ENCODE data around the gene LRP4. TPM values are rescaled to one million over a fixed set of nuclear protein-coding genes. Genes with fewer than 3 reads are reported as not detected.
"Not testable (repeated sequence)": the region's sequence is repeated elsewhere in the genome, so short reads cannot be mapped to it uniquely, and the experiment has no call there.

LRP4 gene
- 0.98 and 1.4 TPM in 2 replicates for total RNA-seq (2014; rRNA removed; shearing (Covaris generic))

GRCh38 chr11:46918083-46918787 is at the start of gene LRP4:
Gene LRP4 (minus strand): TSS chr11:46918550. CDS start chr11:46918379, 171 bp downstream.
- peak; percentile 29 for DNase-seq (ENCODE audit: low read depth)

- DNase-seq (ENCODE audit: low read depth) = no peak
Measured at GRCh38 chr11:46967962-46968361, 49.6 kb upstream of the LRP4 start.

GRCh38 chr11:46966773-46967172 is 48.4 kb upstream of the LRP4 start:
- DNase-seq (ENCODE audit: low read depth) = no peak

GRCh38 chr11:46963844-46964243 is 45.5 kb upstream of the LRP4 start:
- DNase-seq (ENCODE audit: low read depth) = no peak

GRCh38 chr11:46961886-46962285 is 43.5 kb upstream of the LRP4 start:
- not testable (repeated sequence) for DNase-seq (ENCODE audit: low read depth)

- DNase-seq (ENCODE audit: low read depth) = no peak
Measured at GRCh38 chr11:46961041-46961440, 42.7 kb upstream of the LRP4 start.

- DNase-seq (ENCODE audit: low read depth) = no peak
Measured at GRCh38 chr11:46958777-46959176, 40.4 kb upstream of the LRP4 start.

GRCh38 chr11:46953093-46953492 is 34.7 kb upstream of the LRP4 start:
- DNase-seq (ENCODE audit: low read depth) = no peak

- no peak for DNase-seq (ENCODE audit: low read depth)
Measured at GRCh38 chr11:46952553-46952952, 34.2 kb upstream of the LRP4 start.

- DNase-seq (ENCODE audit: low read depth) = no peak
Measured at GRCh38 chr11:46951864-46952263, 33.5 kb upstream of the LRP4 start.

GRCh38 chr11:46949297-46949696 is 30.9 kb upstream of the LRP4 start:
- no peak for DNase-seq (ENCODE audit: low read depth)

- peak; percentile 73 for DNase-seq (ENCODE audit: low read depth)
Measured at GRCh38 chr11:46948378-46949131, 30.2 kb upstream of the LRP4 start.

GRCh38 chr11:46947399-46948077 is 29.2 kb upstream of the LRP4 start:
- no peak for DNase-seq (ENCODE audit: low read depth)

GRCh38 chr11:46944356-46945075 is 26.2 kb upstream of the LRP4 start:
- no peak for DNase-seq (ENCODE audit: low read depth)

GRCh38 chr11:46942172-46942571 is 23.8 kb upstream of the LRP4 start:
- DNase-seq (ENCODE audit: low read depth) = no peak

- peak; percentile 89 for DNase-seq (ENCODE audit: low read depth)
Measured at GRCh38 chr11:46936138-46937110, 18.1 kb upstream of the LRP4 start, which contains the start of gene CSTPP1. Gene CSTPP1 (plus strand): TSS chr11:46936761. CDS start chr11:46936806, 45 bp downstream.

- DNase-seq (ENCODE audit: low read depth) = peak; percentile 65
Measured at GRCh38 chr11:46930089-46930488, 11.7 kb upstream of the LRP4 start.

- DNase-seq (ENCODE audit: low read depth) = not testable (repeated sequence)
Measured at GRCh38 chr11:46928701-46929100, 10.4 kb upstream of the LRP4 start.

- not testable (repeated sequence) for DNase-seq (ENCODE audit: low read depth)
Measured at GRCh38 chr11:46927928-46928327, 9.6 kb upstream of the LRP4 start.

- DNase-seq (ENCODE audit: low read depth) = peak; percentile 94
Measured at GRCh38 chr11:46920755-46921154, 2.4 kb upstream of the LRP4 start.

Measured in RPMI7951 (cell line).